ENCODE results near the gene MUCL3. TPM values are rescaled to one million over a fixed set of nuclear protein-coding genes. Genes with fewer than 3 reads are reported as not detected.

Gene MUCL3
- total RNA-seq, 2 experiments from 2014 or later, result not detected

DNA sequence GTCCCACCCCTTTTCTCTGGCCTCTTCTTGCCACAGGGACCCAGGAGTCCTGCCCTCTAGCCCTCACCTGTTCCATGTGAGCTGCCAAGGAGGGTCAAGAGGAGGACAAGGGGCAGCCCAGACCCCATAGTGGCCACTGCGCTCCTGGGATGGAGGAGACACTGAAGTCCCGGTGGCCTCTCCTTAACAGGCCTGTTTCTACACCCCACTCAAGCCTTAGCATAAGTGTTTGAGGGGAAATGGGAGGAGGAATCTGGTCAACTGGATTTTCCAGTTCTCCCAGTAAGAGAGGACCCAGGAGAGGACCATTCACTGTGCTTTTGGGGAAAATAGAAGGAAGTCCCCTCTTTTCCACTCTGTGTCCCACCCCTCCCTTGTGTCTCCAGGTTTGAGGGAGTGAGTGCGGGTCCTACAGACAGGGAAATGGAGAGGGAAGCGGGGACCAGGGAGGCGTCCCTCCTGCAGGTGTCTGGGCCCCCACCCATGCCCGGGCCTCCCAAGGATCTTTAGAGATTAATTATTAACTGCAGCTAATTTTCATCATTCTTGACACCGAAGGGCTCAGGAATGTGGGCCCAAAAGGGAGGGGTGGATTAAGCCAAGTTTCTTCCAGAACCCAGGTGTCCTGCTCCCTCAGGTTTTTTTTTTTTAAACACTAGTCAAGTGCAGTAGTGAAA, 8.7 kb upstream of the MUCL3 start, which contains the start of gene SFTA2:
Gene SFTA2 (minus strand): TSS at position 202 of the 677 bp plus-strand sequence. CDS start 74 bp downstream, at position 128.
- Histone ChIP-seq H3K9me3 (ENCODE audit: control insufficient read depth in 1 of 2, insufficient read depth in 1 of 2, low read length in 2 of 2) (peaks cover 0 to 6% of the 10 kb centered on the region in 2 experiments), H3K27me3 (ENCODE audit: control insufficient read depth in 1 of 2, insufficient read depth in 2 of 2, low read length in 2 of 2) (no peaks in the 10 kb centered on the region), H3K36me3 (ENCODE audit: insufficient read depth, low read length) (no peaks in the 10 kb centered on the region), H3K27ac (ENCODE audit: low read depth in 1 of 2, low read length in 2 of 2) (no peak within 1 kb of the TSS), H3K4me1 (ENCODE audit: insufficient read depth, low read length) (no peaks in the 10 kb centered on the region), H3K4me3 (ENCODE audit: low read length) (no peak within 1 kb of the TSS)
- Mint-ChIP-seq H3K36me3 (ENCODE audit: low read depth) (no peaks in the 10 kb centered on the region), H3K9me3 (peaks cover 3% of the 10 kb centered on the region), H3K27ac (no peak within 1 kb of the TSS), H3K4me1 (ENCODE audit: low read depth) (no peaks in the 10 kb centered on the region), H3K4me3 (no peak within 1 kb of the TSS), H3K27me3 (no peaks in the 10 kb centered on the region)
- ChIA-PET POLR2A (no interaction called here), CTCF (no interaction called here)
- intact Hi-C loops (cut with DNase I, micrococcal nuclease), result loop anchor here in 1 of 2 experiments (5.0 to 10.0 kb wide), 2 partner anchors 45 to 183 kb away; partner anchors contain the start of genes C6orf15 and PSORS1C1
- TF ChIP-seq, protein P1, sequence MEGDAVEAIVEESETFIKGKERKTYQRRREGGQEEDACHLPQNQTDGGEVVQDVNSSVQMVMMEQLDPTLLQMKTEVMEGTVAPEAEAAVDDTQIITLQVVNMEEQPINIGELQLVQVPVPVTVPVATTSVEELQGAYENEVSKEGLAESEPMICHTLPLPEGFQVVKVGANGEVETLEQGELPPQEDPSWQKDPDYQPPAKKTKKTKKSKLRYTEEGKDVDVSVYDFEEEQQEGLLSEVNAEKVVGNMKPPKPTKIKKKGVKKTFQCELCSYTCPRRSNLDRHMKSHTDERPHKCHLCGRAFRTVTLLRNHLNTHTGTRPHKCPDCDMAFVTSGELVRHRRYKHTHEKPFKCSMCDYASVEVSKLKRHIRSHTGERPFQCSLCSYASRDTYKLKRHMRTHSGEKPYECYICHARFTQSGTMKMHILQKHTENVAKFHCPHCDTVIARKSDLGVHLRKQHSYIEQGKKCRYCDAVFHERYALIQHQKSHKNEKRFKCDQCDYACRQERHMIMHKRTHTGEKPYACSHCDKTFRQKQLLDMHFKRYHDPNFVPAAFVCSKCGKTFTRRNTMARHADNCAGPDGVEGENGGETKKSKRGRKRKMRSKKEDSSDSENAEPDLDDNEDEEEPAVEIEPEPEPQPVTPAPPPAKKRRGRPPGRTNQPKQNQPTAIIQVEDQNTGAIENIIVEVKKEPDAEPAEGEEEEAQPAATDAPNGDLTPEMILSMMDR (IDR thresholded peaks at IDR 0.05), result no peak
- no peak for ATAC-seq (ENCODE audit: poor library complexity)
- DNase-seq, result no peak

DNA sequence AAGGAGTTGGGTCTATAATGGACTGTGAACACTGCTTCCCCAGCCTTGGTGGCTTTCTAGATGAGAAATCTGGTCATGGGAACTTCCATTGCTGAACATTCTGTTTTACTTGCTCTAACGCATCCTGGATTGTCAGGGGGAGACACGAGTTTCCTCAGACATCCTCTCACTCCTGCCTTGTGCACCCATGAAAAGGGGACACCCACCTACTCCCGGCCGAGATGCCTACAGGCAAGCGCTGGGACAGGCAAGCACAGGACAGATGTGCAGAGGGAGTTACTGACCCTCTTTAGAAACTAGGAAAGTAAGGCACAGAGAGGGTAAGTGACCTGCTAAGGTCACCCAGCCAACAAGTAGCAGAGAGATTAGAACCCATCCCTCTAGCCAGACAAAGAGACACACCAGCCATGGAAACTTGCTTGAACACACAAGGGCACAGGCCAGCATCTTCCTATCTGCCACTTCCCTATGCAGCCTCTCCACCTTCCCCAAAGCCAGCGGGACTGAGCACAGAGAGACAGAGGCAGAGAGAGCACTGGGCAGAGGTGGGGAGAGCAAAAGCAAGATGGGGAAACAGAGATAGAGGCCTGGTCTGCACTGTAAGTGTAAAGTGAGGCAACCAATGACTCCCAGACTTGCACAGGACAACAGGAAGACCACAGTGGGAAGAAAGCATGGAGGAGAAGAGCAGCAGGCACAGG, 8.0 kb upstream of the MUCL3 start:
- Mint-ChIP-seq H3K27ac (no peak overlapping the region), H3K27me3 (no peaks in the 10 kb centered on the region), H3K4me3 (no peak overlapping the region), H3K4me1 (ENCODE audit: low read depth) (no peaks in the 10 kb centered on the region), H3K9me3 (peaks cover 3% of the 10 kb centered on the region), H3K36me3 (ENCODE audit: low read depth) (no peaks in the 10 kb centered on the region)
- CTCF ChIA-PET, result no interaction called here
- intact Hi-C loops (cut with DNase I, micrococcal nuclease), result loop anchor here in 1 of 2 experiments (5.0 to 10.0 kb wide), 2 partner anchors 44 to 182 kb away; partner anchors contain the start of genes C6orf15 and PSORS1C1
- DNase-seq, result no peak
- no peaks in the 10 kb centered on the region for H3K36me3 ChIP-seq (ENCODE audit: insufficient read depth, low read length)
- no peaks in the 10 kb centered on the region for H3K27me3 ChIP-seq (ENCODE audit: control insufficient read depth in 1 of 2, insufficient read depth in 2 of 2, low read length in 2 of 2)
- POLR2A ChIA-PET, result no interaction called here
- no peak overlapping the region for H3K4me3 ChIP-seq (ENCODE audit: low read length)
- no peaks in the 10 kb centered on the region for H3K4me1 ChIP-seq (ENCODE audit: insufficient read depth, low read length)
- TF ChIP-seq, protein P1 (IDR thresholded peaks at IDR 0.05), result no peak
- peaks cover 0 to 6% of the 10 kb centered on the region in 2 experiments for H3K9me3 ChIP-seq (ENCODE audit: control insufficient read depth in 1 of 2, insufficient read depth in 1 of 2, low read length in 2 of 2)
- no peak overlapping the region for H3K27ac ChIP-seq (ENCODE audit: low read depth in 1 of 2, low read length in 2 of 2)
- no peak for ATAC-seq (ENCODE audit: poor library complexity)

DNA sequence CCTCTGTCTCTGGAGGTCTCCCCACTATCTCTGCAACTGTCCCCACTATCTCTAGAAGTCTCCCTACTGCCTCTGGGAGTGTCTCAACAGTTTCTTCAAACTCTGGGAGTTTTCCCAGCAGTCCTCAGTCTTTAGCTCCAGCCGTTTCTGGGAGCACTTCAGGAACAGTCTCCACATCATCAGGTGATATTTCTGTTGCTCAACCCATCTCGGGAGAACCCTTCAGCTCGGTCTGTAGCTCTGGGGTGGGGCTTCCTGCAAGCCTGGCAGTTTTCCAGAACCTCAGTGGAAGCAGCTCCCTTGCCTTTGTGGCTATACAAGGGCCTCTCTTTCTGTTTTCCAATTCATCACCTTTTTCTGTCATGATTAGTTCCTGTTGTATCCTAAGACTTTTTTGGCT, 5.8 kb upstream of the MUCL3 start:
- Histone ChIP-seq H3K9me3 (ENCODE audit: control insufficient read depth in 1 of 2, insufficient read depth in 1 of 2, low read length in 2 of 2) (no peaks in the 10 kb centered on the region), H3K27ac (ENCODE audit: low read depth in 1 of 2, low read length in 2 of 2) (no peak overlapping the region), H3K36me3 (ENCODE audit: insufficient read depth, low read length) (no peaks in the 10 kb centered on the region), H3K27me3 (ENCODE audit: control insufficient read depth in 1 of 2, insufficient read depth in 2 of 2, low read length in 2 of 2) (peaks cover 0 to 8% of the 10 kb centered on the region in 2 experiments), H3K4me1 (ENCODE audit: insufficient read depth, low read length) (no peaks in the 10 kb centered on the region), H3K4me3 (ENCODE audit: low read length) (no peak overlapping the region)
- TF ChIP-seq, protein P1 (IDR thresholded peaks at IDR 0.05), result no peak
- intact Hi-C loops (cut with DNase I, micrococcal nuclease), result loop anchor here in 1 of 2 experiments (10.0 kb wide), 1 partner anchor 180 kb away; the partner anchor contains the start of genes C6orf15 and PSORS1C1
- Mint-ChIP-seq H3K27ac (no peak overlapping the region), H3K4me1 (ENCODE audit: low read depth) (no peaks in the 10 kb centered on the region), H3K36me3 (ENCODE audit: low read depth) (no peaks in the 10 kb centered on the region), H3K4me3 (no peak overlapping the region), H3K9me3 (no peaks in the 10 kb centered on the region), H3K27me3 (peaks cover 12% of the 10 kb centered on the region)
- ChIA-PET POLR2A (no interaction called here), CTCF (no interaction called here)
- ATAC-seq (ENCODE audit: poor library complexity), result no peak
- DNase-seq, result no peak
